HepG2 (cell line): ENCODE measurements around the gene DDIAS. TPM values are rescaled to one million over a fixed set of nuclear protein-coding genes. Genes with fewer than 3 reads are reported as not detected.

Experiments
- ATAC-seq: fragments of 200-7000 bp; cut with Tn5 transposase; 3 replicates; pipeline ENCODE4 v1.9.1; 2020; ENCODE audit warnings: mild to moderate bottlenecking, moderate library complexity
- BruUV-seq: library from RNA; stranded (reverse); fragments of 400-500 nt; replicated peaks from 2 replicates; lab custom pipeline; 2021; lab: Mats Ljungman, UMichigan
- CTCF ChIA-PET: fragments of 300-600 bp; formaldehyde crosslinking; extraction: SDS; loops from one replicate; lab custom pipeline; 2021; ENCODE audit warnings: low total read pairs, inconsistent platforms, low intra/inter-chr PET ratio; lab: Yijun Ruan, JAX
- POLR2A ChIA-PET: fragments of 350-600 bp; sonication (Branson Sonifier 250); formaldehyde crosslinking; loops from one replicate; lab custom pipeline; 2020; ENCODE audit warnings: antibody characterized with exemption, inconsistent platforms; lab: Yijun Ruan, JAX
- DNase-seq: peaks from one replicate; pipeline ENCODE4 v3.0.0-alpha.2; 2015; ENCODE audit warnings: low spot score
- FAIRE-seq: peaks from 3 replicates; lab custom pipeline; 2011; peaks lifted over from hg19 to GRCh38; lab: Jason Lieb, UNC
- H2AFZ ChIP-seq: one replicate; pipeline ENCODE4 v1.6.1; 2011; ENCODE audit warnings: low read length, inconsistent platforms
- H3K27ac ChIP-seq: fragments of 300-600 bp; 3 replicates; pipeline ENCODE4 v1.8.0; 2011; ENCODE audit warnings: mixed run types, mild to moderate bottlenecking, mixed read lengths, low read length, inconsistent platforms; ENCODE audit not compliant: insufficient read depth; ENCODE audit errors: extremely low read length
- H3K27me3 ChIP-seq, 2 experiments: fragments of 200-600 bp in 1 of 2; 2 replicates in 1 of 2; 3 replicates in 1 of 2; pipeline versions ENCODE4 v1.6.0 to v1.8.0; 2011; ENCODE audit warnings: low read length in 2 of 2, mild to moderate bottlenecking in 2 of 2, moderate library complexity in 2 of 2, inconsistent platforms in 1 of 2; ENCODE audit not compliant: insufficient read depth in 2 of 2, control insufficient read depth in 1 of 2
- H3K36me3 ChIP-seq, 2 experiments: fragments of 200-600 bp in 1 of 2; replicated peaks in 1 of 2; 2 replicates in 1 of 2; 3 replicates in 1 of 2; pipeline versions ENCODE4 v1.5.1 to v1.8.0; 2011; ENCODE audit warnings: low read length in 2 of 2, inconsistent platforms in 1 of 2; ENCODE audit not compliant: insufficient read depth in 2 of 2, control insufficient read depth in 1 of 2
- H3K4me1 ChIP-seq: 2 replicates; pipeline ENCODE4 v1.5.1; 2012; ENCODE audit warnings: low read length, inconsistent platforms; ENCODE audit not compliant: insufficient read depth
- H3K4me2 ChIP-seq: 2 replicates; pipeline ENCODE4 v1.6.0; 2011; ENCODE audit warnings: low read depth, low read length, inconsistent platforms
- H3K4me3 ChIP-seq, 3 experiments: fragments of 200-600 bp in 1 of 3; sonication (generic), shearing (Covaris generic) in 1 of 3; replicated peaks in 1 of 3; 2 replicates each; pipeline ENCODE4 v1.5.1; 2011 to 2016; ENCODE audit warnings: low read length in 3 of 3, inconsistent platforms in 2 of 3, low read depth in 2 of 3, mild to moderate bottlenecking in 2 of 3, control low read depth in 1 of 3, mixed read lengths in 1 of 3; ENCODE audit not compliant: insufficient read depth in 1 of 3
- H3K79me2 ChIP-seq: one replicate; pipeline ENCODE4 v1.6.1; 2011; ENCODE audit warnings: low read length, inconsistent platforms; ENCODE audit not compliant: insufficient read depth
- H3K9ac ChIP-seq: 2 replicates; pipeline ENCODE4 v1.6.0; 2011; ENCODE audit warnings: mild to moderate bottlenecking, low read depth, low read length, inconsistent platforms; ENCODE audit not compliant: insufficient read depth
- H3K9me3 ChIP-seq: 2 replicates; pipeline ENCODE4 v1.5.1; 2012; ENCODE audit warnings: mild to moderate bottlenecking, low read length
- H4K20me1 ChIP-seq: 2 replicates; pipeline ENCODE4 v1.6.0; 2011; ENCODE audit warnings: inconsistent platforms, mild to moderate bottlenecking, low read length, moderate library complexity; ENCODE audit not compliant: insufficient read depth
- ARID5B ChIP-seq: IDR thresholded peaks from 2 replicates; pipeline ENCODE4 v1.4.0; 2020; ENCODE audit warnings: mild to moderate bottlenecking, missing genetic modification reagents
- BATF2 ChIP-seq: sonication (generic); formaldehyde crosslinking; IDR thresholded peaks from 2 replicates; pipeline ENCODE4 v1.8.0; 2022; ENCODE audit warnings: mild to moderate bottlenecking, missing genetic modification reagents, moderate library complexity
- DRAP1 ChIP-seq: IDR thresholded peaks from 2 replicates; pipeline ENCODE4 v1.6.1; 2016; ENCODE audit warnings: missing genetic modification reagents, missing compliant biosample characterization
- ERF ChIP-seq: IDR thresholded peaks from 2 replicates; pipeline ENCODE4 v1.6.1; 2018; ENCODE audit warnings: missing biosample characterization, missing genetic modification reagents
- SNAPC2 ChIP-seq: sonication (generic); formaldehyde crosslinking; IDR thresholded peaks from 2 replicates; pipeline ENCODE4 v1.8.1; 2022; ENCODE audit warnings: mild to moderate bottlenecking, missing genetic modification reagents
- ZNF33B ChIP-seq: sonication (generic); formaldehyde crosslinking; IDR thresholded peaks from 2 replicates; pipeline ENCODE4 v1.5.1; 2020; ENCODE audit warnings: mild to moderate bottlenecking, missing genetic modification reagents
- ZNF672 ChIP-seq: sonication (generic); formaldehyde crosslinking; IDR thresholded peaks from 2 replicates; pipeline ENCODE4 v1.8.1; 2022; ENCODE audit warnings: missing genetic modification reagents
- WGBS: methylation state at CpG from one replicate; pipeline ENCODE4 v1.1.6; 2017; ENCODE audit warnings: low lambda C conversion rate; 5-methylcytosine and 5-hydroxymethylcytosine counted together
- in situ Hi-C: cut with HindIII; loops from 2 replicates; pipeline ENCODE4 v1.10.0; 2017; ENCODE audit warnings: low pct_unique_long_range_greater_than_20kb; ENCODE audit not compliant: extremely low pct_ligation_motif_present
- intact Hi-C: fragments of 100-400 bp; cut with micrococcal nuclease; formaldehyde crosslinking; loops from one replicate; pipeline ENCODE4 v1.10.0; 2022; ENCODE audit not compliant: unreplicated experiment
- polyA plus RNA-seq, 8 experiments: library from polyadenylated mRNA; depleted of rRNA in 3 of 8; stranded (reverse) in 7 of 8; unstranded in 1 of 8; fragments of >200 nt; fragmentation: Illumina TruSeq in 4 of 8; extraction: Trizol in 4 of 8; gene quantifications; 2 replicates each; pipeline versions ENCODE4 v1.2.1 to v1.2.3, GENCODE V29; 2011 to 2016; ENCODE audit warnings: low read depth in 4 of 8, missing spikeins in 1 of 8, mixed read lengths in 1 of 8; ENCODE audit not compliant: insufficient read depth in 1 of 8
- total RNA-seq, 5 experiments: library from RNA; depleted of rRNA; stranded (reverse); fragments of >200 nt; fragmentation: Illumina TruSeq; extraction: Trizol; gene quantifications; 2 replicates each; pipeline ENCODE4 v1.2.3, GENCODE V29; 2016; ENCODE audit warnings: low read depth in 1 of 5
- TF ChIP-seq, protein P1 (sequence below): sonication (generic); formaldehyde crosslinking; IDR thresholded peaks from 2 replicates; pipeline ENCODE4 v1.9.0; 2022; ENCODE audit warnings: missing genetic modification reagents, mild to moderate bottlenecking, borderline replicate concordance
- TF ChIP-seq, protein P2 (sequence below): sonication (generic); formaldehyde crosslinking; IDR thresholded peaks from 2 replicates; pipeline ENCODE4 v1.8.0; 2022; ENCODE audit warnings: low read depth, missing genetic modification reagents

DDIAS gene
- total and polyA plus RNA-seq, 2 of the 13 experiments (the other 11 are each of a cell fraction or from before 2014, with no cell fraction given): 3.5 to 13.0 TPM

GRCh38 chr11:82890002-82890341, 11.6 kb upstream of the DDIAS start:
- no TSS peak for BruUV-seq
- no peaks in the 10 kb centered on the region for H3K9me3 ChIP-seq
- H3K79me2 ChIP-seq: peaks cover 14% of the 10 kb centered on the region
- ChIA-PET POLR2A (no interaction called here), CTCF (no interaction called here)
- no peaks in the 10 kb centered on the region for H3K27me3 ChIP-seq
- in situ Hi-C loops (no loop called here), intact Hi-C loops (no loop called here)
- no peak overlapping the region for H3K9ac ChIP-seq
- ATAC-seq (no peak), DNase-seq (no peak), FAIRE-seq (no peak)
- no peaks in the 10 kb centered on the region for H4K20me1 ChIP-seq
- H3K4me3 ChIP-seq: no peak overlapping the region
- no peak overlapping the region for H3K27ac ChIP-seq
- no peak overlapping the region for H3K4me2 ChIP-seq
- H3K4me1 ChIP-seq: peaks cover 5% of the 10 kb centered on the region; the same call in 1 of the 2 replicates
- no peaks in the 10 kb centered on the region for H3K36me3 ChIP-seq
- WGBS: 96% methylated on average over 1 of the region's 1 CpG
- TF ChIP-seq BATF2 (CRISPR knock-in tag): no peak
- no peak overlapping the region for H2AFZ ChIP-seq

- FAIRE-seq (no peak), ATAC-seq (no peak), DNase-seq (no peak)
- H3K9ac ChIP-seq: no peak overlapping the region
- no TSS peak for BruUV-seq
- H3K36me3 ChIP-seq: no peaks in the 10 kb centered on the region
- H3K4me3 ChIP-seq: no peak overlapping the region
- no peak overlapping the region for H3K27ac ChIP-seq
- in situ Hi-C loops: no loop called here
- H4K20me1 ChIP-seq: no peaks in the 10 kb centered on the region
- H3K9me3 ChIP-seq: no peaks in the 10 kb centered on the region
- peaks cover 5% of the 10 kb centered on the region; the same call in 1 of the 2 replicates for H3K4me1 ChIP-seq
- peaks cover 16% of the 10 kb centered on the region for H3K79me2 ChIP-seq
- CTCF ChIA-PET: no interaction called here
- POLR2A ChIA-PET: no interaction called here
- no peaks in the 10 kb centered on the region for H3K27me3 ChIP-seq
- H3K4me2 ChIP-seq: no peak overlapping the region
- H2AFZ ChIP-seq: no peak overlapping the region
- intact Hi-C loops: no loop called here
- no peak for TF ChIP-seq ERF (CRISPR knock-in tag)
- no peak for TF ChIP-seq ZNF33B (CRISPR knock-in tag)
- no peak for TF ChIP-seq ARID5B (CRISPR knock-in tag)
- TF ChIP-seq ZNF672 (CRISPR knock-in tag): no peak
- TF ChIP-seq, protein P1, sequence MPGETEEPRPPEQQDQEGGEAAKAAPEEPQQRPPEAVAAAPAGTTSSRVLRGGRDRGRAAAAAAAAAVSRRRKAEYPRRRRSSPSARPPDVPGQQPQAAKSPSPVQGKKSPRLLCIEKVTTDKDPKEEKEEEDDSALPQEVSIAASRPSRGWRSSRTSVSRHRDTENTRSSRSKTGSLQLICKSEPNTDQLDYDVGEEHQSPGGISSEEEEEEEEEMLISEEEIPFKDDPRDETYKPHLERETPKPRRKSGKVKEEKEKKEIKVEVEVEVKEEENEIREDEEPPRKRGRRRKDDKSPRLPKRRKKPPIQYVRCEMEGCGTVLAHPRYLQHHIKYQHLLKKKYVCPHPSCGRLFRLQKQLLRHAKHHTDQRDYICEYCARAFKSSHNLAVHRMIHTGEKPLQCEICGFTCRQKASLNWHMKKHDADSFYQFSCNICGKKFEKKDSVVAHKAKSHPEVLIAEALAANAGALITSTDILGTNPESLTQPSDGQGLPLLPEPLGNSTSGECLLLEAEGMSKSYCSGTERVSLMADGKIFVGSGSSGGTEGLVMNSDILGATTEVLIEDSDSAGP (CRISPR knock-in tag): no peak
- TF ChIP-seq DRAP1 (CRISPR knock-in tag): no peak
- TF ChIP-seq, protein P2, sequence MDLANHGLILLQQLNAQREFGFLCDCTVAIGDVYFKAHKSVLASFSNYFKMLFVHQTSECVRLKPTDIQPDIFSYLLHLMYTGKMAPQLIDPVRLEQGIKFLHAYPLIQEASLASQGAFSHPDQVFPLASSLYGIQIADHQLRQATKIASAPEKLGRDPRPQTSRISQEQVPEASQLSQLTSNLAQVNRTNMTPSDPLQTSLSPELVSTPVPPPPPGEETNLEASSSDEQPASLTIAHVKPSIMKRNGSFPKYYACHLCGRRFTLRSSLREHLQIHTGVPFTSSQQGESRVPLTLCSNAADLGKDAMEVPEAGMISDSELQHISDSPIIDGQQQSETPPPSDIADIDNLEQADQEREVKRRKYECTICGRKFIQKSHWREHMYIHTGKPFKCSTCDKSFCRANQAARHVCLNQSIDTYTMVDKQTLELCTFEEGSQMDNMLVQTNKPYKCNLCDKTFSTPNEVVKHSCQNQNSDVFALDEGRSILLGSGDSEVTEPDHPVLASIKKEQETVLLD: no peak
- TF ChIP-seq SNAPC2: no peak
Observed at GRCh38 chr11:82890936-82891335, 10.6 kb upstream of the DDIAS start.
